GM12878 (cell line): Measurements from ENCODE around the gene PLEKHA6. TPM values are rescaled to one million over a fixed set of nuclear protein-coding genes. Genes with fewer than 3 reads are reported as not detected.

Experiments used
- ATAC-seq: fragments of 200-7000 bp; cut with Tn5 transposase; 3 replicates; pipeline ENCODE4 v1.9.1; 2020; ENCODE audit warnings: mild to moderate bottlenecking, moderate library complexity
- BruUV-seq: library from RNA; stranded (reverse); fragments of 400-500 nt; replicated peaks from 2 replicates; lab custom pipeline; 2021; lab: Mats Ljungman, UMichigan
- CTCF ChIA-PET: fragments of 300-600 bp; sonication (Branson Sonifier 250); formaldehyde crosslinking; extraction: SDS; loops from one replicate; lab custom pipeline; 2021; ENCODE audit warnings: inconsistent platforms; lab: Yijun Ruan, JAX
- POLR2A ChIA-PET: fragments of 350-600 bp; formaldehyde crosslinking; extraction: SDS; loops from one replicate; lab custom pipeline; 2021; ENCODE audit warnings: inconsistent platforms; lab: Charles Lee
- RAD21 ChIA-PET: fragments of 300-600 bp; sonication (Branson Sonifier 250); formaldehyde crosslinking; loops from one replicate; lab custom pipeline; 2023; ENCODE audit warnings: antibody characterized with exemption; ENCODE audit not compliant: unreplicated experiment; lab: Charles Lee
- SMC1A ChIA-PET: fragments of 300-600 bp; sonication (Branson Sonifier 250); formaldehyde crosslinking; loops from one replicate; lab custom pipeline; 2023; ENCODE audit not compliant: unreplicated experiment, uncharacterized antibody; lab: Charles Lee
- DNase-seq: peaks from one replicate; pipeline ENCODE4 v3.0.0-alpha.2; 2011; ENCODE audit warnings: low read depth, low spot score
- FAIRE-seq: peaks from 3 replicates; lab custom pipeline; 2011; peaks lifted over from hg19 to GRCh38; lab: Jason Lieb, UNC
- H2AFZ ChIP-seq: 2 replicates; pipeline ENCODE4 v1.6.0; 2011; ENCODE audit warnings: low read depth, low read length, control low read depth; ENCODE audit not compliant: control insufficient read depth
- H3K27ac ChIP-seq: 2 replicates; pipeline ENCODE4 v1.5.1; 2011; ENCODE audit warnings: control low read depth; ENCODE audit not compliant: control insufficient read depth, insufficient read depth
- H3K27me3 ChIP-seq, 2 experiments: replicated peaks in 1 of 2; 2 replicates each; pipeline versions ENCODE4 v1.6.0 to v1.6.1; 2011; ENCODE audit warnings: low read length in 1 of 2; ENCODE audit not compliant: control insufficient read depth in 2 of 2, insufficient read depth in 2 of 2
- H3K36me3 ChIP-seq, 2 experiments: 2 replicates each; pipeline ENCODE4 v1.5.1; 2011; ENCODE audit warnings: low read length in 1 of 2; ENCODE audit not compliant: control insufficient read depth in 2 of 2, insufficient read depth in 2 of 2
- H3K4me1 ChIP-seq: 2 replicates; pipeline ENCODE4 v1.6.1; 2011; ENCODE audit warnings: mild to moderate bottlenecking, low read length, moderate library complexity, mixed read lengths; ENCODE audit not compliant: control insufficient read depth, insufficient read depth
- H3K4me2 ChIP-seq: 2 replicates; pipeline ENCODE4 v1.6.0; 2011; ENCODE audit warnings: control low read depth; ENCODE audit not compliant: control insufficient read depth, insufficient read depth
- H3K4me3 ChIP-seq: fragments of 200-600 bp; sonication (generic); 2 replicates; pipeline ENCODE4 v1.5.1; 2016
- H3K79me2 ChIP-seq: 2 replicates; pipeline ENCODE4 v1.6.0; 2011; ENCODE audit warnings: low read length; ENCODE audit not compliant: control insufficient read depth, insufficient read depth
- H3K9ac ChIP-seq: 2 replicates; pipeline ENCODE4 v1.8.0; 2011; ENCODE audit warnings: low read length, control low read depth, mixed read lengths; ENCODE audit not compliant: control insufficient read depth, insufficient read depth
- H3K9me3 ChIP-seq: replicated peaks from 3 replicates; pipeline ENCODE4 v1.5.1; 2011; ENCODE audit warnings: mild to moderate bottlenecking, low read length; ENCODE audit not compliant: control insufficient read depth, insufficient read depth
- H4K20me1 ChIP-seq: 2 replicates; pipeline ENCODE4 v1.6.0; 2011; ENCODE audit not compliant: control insufficient read depth, insufficient read depth
- ASH2L ChIP-seq: fragments of 300-600, 200-600 bp; sonication (generic); IDR thresholded peaks from 2 replicates; pipeline ENCODE4 v1.6.1; 2017; ENCODE audit warnings: low read depth, mild to moderate bottlenecking, borderline replicate concordance
- ATF2 ChIP-seq: IDR thresholded peaks from 2 replicates; pipeline ENCODE4 v1.6.1; 2012; ENCODE audit warnings: low read length, inconsistent platforms
- ATF7 ChIP-seq: fragments of 450-650 bp; IDR thresholded peaks from 2 replicates; pipeline ENCODE4 v1.6.1; 2016; ENCODE audit warnings: low read depth, mild to moderate bottlenecking
- BHLHE40 ChIP-seq, 2 experiments: fragments of 450-650 bp in 1 of 2; IDR thresholded peaks; 2 replicates each; pipeline ENCODE4 v1.6.1; 2011 to 2017; ENCODE audit warnings: low read depth in 2 of 2, borderline replicate concordance in 1 of 2, improper control_type of control experiment in 1 of 2, low read length in 1 of 2, mild to moderate bottlenecking in 1 of 2
- CEBPB ChIP-seq, 2 experiments: fragments of 150-350 bp in 1 of 2; IDR thresholded peaks; 2 replicates each; pipeline ENCODE4 v1.6.1; 2012 to 2014; ENCODE audit warnings: low read depth in 2 of 2, low read length in 2 of 2, borderline replicate concordance in 1 of 2, inconsistent platforms in 1 of 2
- RB1 ChIP-seq: fragments of 450-650 bp; formaldehyde crosslinking; IDR thresholded peaks from 2 replicates; pipeline ENCODE4 v1.6.1; 2017; ENCODE audit warnings: mild to moderate bottlenecking, borderline replicate concordance
- SIN3A ChIP-seq: IDR thresholded peaks from 2 replicates; pipeline ENCODE4 v1.6.1; 2012; ENCODE audit warnings: low read depth, low read length, improper control_type of control experiment
- SP1 ChIP-seq: IDR thresholded peaks from one replicate; pipeline ENCODE4 v1.6.1; 2011; ENCODE audit warnings: low read depth, low read length
- STAT1 ChIP-seq: fragments of 450-650 bp; conservative IDR thresholded peaks from 2 replicates; pipeline ENCODE4 v1.6.1; 2014; ENCODE audit warnings: antibody characterized with exemption, mild to moderate bottlenecking
- TARDBP ChIP-seq: IDR thresholded peaks from 2 replicates; pipeline ENCODE4 v1.6.1; 2016; ENCODE audit warnings: borderline replicate concordance
- TBL1XR1 ChIP-seq: IDR thresholded peaks from 2 replicates; pipeline ENCODE4 v1.6.1; 2012; ENCODE audit warnings: low read depth, low read length, improper control_type of control experiment
- WRNIP1 ChIP-seq: IDR thresholded peaks from 2 replicates; pipeline ENCODE4 v1.6.1; 2011; ENCODE audit warnings: low read depth, low read length, improper control_type of control experiment, borderline replicate concordance
- YY1 ChIP-seq: IDR thresholded peaks from 2 replicates; pipeline ENCODE4 v1.6.1; 2011; ENCODE audit warnings: low read depth, mild to moderate bottlenecking, low read length
- ZBTB40 ChIP-seq: fragments of 450-650 bp; IDR thresholded peaks from 2 replicates; pipeline ENCODE4 v1.6.1; 2016; ENCODE audit warnings: mild to moderate bottlenecking, moderate library complexity, borderline replicate concordance
- WGBS: methylation state at CpG from one replicate; pipeline ENCODE4 v1.1.6; 2016; ENCODE audit warnings: low lambda C conversion rate; ENCODE audit not compliant: insufficient replicate concordance, insufficient coverage; ENCODE audit errors: missing lambda C conversion rate; 5-methylcytosine and 5-hydroxymethylcytosine counted together
- in situ Hi-C: fragments of 300-500 bp; cut with MboI; formaldehyde crosslinking; loops from 9 replicates; pipeline ENCODE4 v1.14.3; 2018; ENCODE audit warnings: mixed read lengths
- intact Hi-C: fragments of 100-400 bp; cut with micrococcal nuclease; formaldehyde crosslinking; loops from one replicate; pipeline ENCODE4 v1.14.2; 2022; ENCODE audit not compliant: unreplicated experiment
- polyA plus RNA-seq, 11 experiments: library from polyadenylated mRNA; depleted of rRNA in 4 of 11; unstranded in 6 of 11; stranded (reverse) in 5 of 11; fragments of >200 nt; fragmentation: Nextera tagmentation in 4 of 11; fragmentation: Illumina TruSeq in 1 of 11; extraction: Ambion mirVana in 4 of 11; extraction: Trizol in 1 of 11; gene quantifications; 1 replicate in 1 of 11; 2 replicates in 10 of 11; pipeline versions ENCODE4 v1.2.1 to v1.2.3, GENCODE V29; 2011 to 2016; ENCODE audit warnings: inconsistent platforms in 2 of 11, missing spikeins in 2 of 11, low read depth in 1 of 11
- total RNA-seq, 4 experiments: library from RNA; depleted of rRNA in 3 of 4; stranded (reverse); fragments of >200 nt in 3 of 4; fragmentation: Illumina TruSeq in 1 of 4; extraction: Trizol in 1 of 4; gene quantifications; 2 replicates each; pipeline versions ENCODE4 v1.2.1 to v1.2.3, GENCODE V29; 2013 to 2021

PLEKHA6 gene
- total and polyA plus RNA-seq, 10 of the 15 experiments (the other 5 are each of a cell fraction or from before 2014, with no cell fraction given), result 0.04 to 0.81 (median 0.19) TPM; not detected in 4

- intact Hi-C loops (loop anchor here (10.0 kb wide), 1 partner anchor 226 kb away; the partner anchor contains the start of gene REN), in situ Hi-C loops (no loop called here)
- Histone ChIP-seq H3K36me3 (no peaks in the 10 kb centered on the region), H3K4me2 (no peak overlapping the region), H3K9ac (no peak overlapping the region), H4K20me1 (no peaks in the 10 kb centered on the region), H3K27ac (no peak overlapping the region), H2AFZ (no peak overlapping the region), H3K4me1 (no peaks in the 10 kb centered on the region), H3K27me3 (no peaks in the 10 kb centered on the region; a peak in 1 of 4 replicates), H3K4me3 (no peak overlapping the region), H3K79me2 (no peaks in the 10 kb centered on the region), H3K9me3 (no peaks in the 10 kb centered on the region)
- ATAC-seq, result no peak
- no peak for FAIRE-seq
- CTCF ChIA-PET, result interaction anchor here (0.7 to 11.2 kb wide), 5 partner anchors 7 to 754 kb away, joined by 3 to 297 read pairs (median 3); no protein-coding TSS in a partner anchor
- no peak for DNase-seq
- WGBS, result 70% methylated on average over 4 of the region's 4 CpGs
- POLR2A ChIA-PET, result interaction anchor here (1.2 kb wide), 1 partner anchor 10 kb away, joined by 5 read pairs; no protein-coding TSS in a partner anchor
- SMC1A ChIA-PET, result interaction anchor here (0.9 to 2.7 kb wide), 5 partner anchors 9 to 113 kb away, joined by 3 to 8 read pairs (median 3); no protein-coding TSS in a partner anchor
- RAD21 ChIA-PET, result interaction anchor here (0.6 to 1.0 kb wide), 2 partner anchors 8 to 19 kb away, joined by 3 read pairs; no protein-coding TSS in a partner anchor
- BruUV-seq, result no TSS peak
- TF ChIP-seq BHLHE40 (IDR thresholded peaks at IDR 0.05; ENCODE audit: borderline replicate concordance in 1 of 2, low read depth in 2 of 2, low read length in 1 of 2) (no peak), RB1 (no peak), CEBPB (IDR thresholded peaks at IDR 0.05; ENCODE audit: borderline replicate concordance in 1 of 2, low read depth in 2 of 2, low read length in 2 of 2) (no peak), TARDBP (no peak), TBL1XR1 (no peak), ASH2L (no peak), SIN3A (no peak), WRNIP1 (no peak), SP1 (no peak), YY1 (no peak), ATF2 (no peak), ATF7 (no peak), STAT1 (no peak), ZBTB40 (no peak)
Measured at GRCh38 chr1:204390751-204391466, 31.2 kb upstream of the PLEKHA6 start.
